DOHH2 (cell line): ENCODE results near the gene RBM20.

ENCODE experiments used
- H3F3A ChIP-seq: fragments of 200-600 bp; sonication (generic), shearing (Covaris generic); 2 replicates; pipeline ENCODE4 v1.6.0; 2016; ENCODE audit warnings: antibody characterized with exemption, mild to moderate bottlenecking; ENCODE audit not compliant: control insufficient read depth, insufficient read depth
- H3K27ac ChIP-seq: fragments of 200-600 bp; sonication (generic); 2 replicates; pipeline ENCODE4 v1.5.1; 2014; ENCODE audit warnings: low read depth, mild to moderate bottlenecking, low read length, moderate library complexity
- H3K27me3 ChIP-seq: fragments of 200-600 bp; sonication (generic); 2 replicates; pipeline ENCODE4 v1.6.1; 2014; ENCODE audit warnings: mild to moderate bottlenecking, low read length, mixed read lengths; ENCODE audit not compliant: control insufficient read depth
- H3K36me3 ChIP-seq: fragments of 200-600 bp; sonication (generic); 2 replicates; pipeline ENCODE4 v1.6.1; 2014; ENCODE audit warnings: mild to moderate bottlenecking, low read length, moderate library complexity, mixed read lengths; ENCODE audit not compliant: control insufficient read depth
- H3K4me1 ChIP-seq: fragments of 200-600 bp; sonication (generic); 2 replicates; pipeline ENCODE4 v1.6.1; 2014; ENCODE audit warnings: mild to moderate bottlenecking, low read length, mixed read lengths; ENCODE audit not compliant: control insufficient read depth
- H3K4me2 ChIP-seq: fragments of 200-600 bp; sonication (generic); 2 replicates; pipeline ENCODE4 v1.6.0; 2014; ENCODE audit warnings: mild to moderate bottlenecking, low read length, moderate library complexity
- H3K4me3 ChIP-seq: fragments of 200-600 bp; sonication (generic); 2 replicates; pipeline ENCODE4 v1.5.1; 2014; ENCODE audit warnings: mild to moderate bottlenecking, low read length, mixed read lengths
- H3K79me2 ChIP-seq: fragments of 200-600 bp; sonication (generic); 2 replicates; pipeline ENCODE4 v1.6.1; 2014; ENCODE audit warnings: mild to moderate bottlenecking, low read length, mixed read lengths; ENCODE audit not compliant: control insufficient read depth
- H3K9me2 ChIP-seq: fragments of 200-600 bp; sonication (generic); replicated peaks from 2 replicates; pipeline ENCODE4 v1.6.1; 2014; ENCODE audit warnings: mild to moderate bottlenecking, low read length, mixed read lengths; ENCODE audit not compliant: control insufficient read depth
- H3K9me3 ChIP-seq: fragments of 200-600 bp; sonication (generic); 2 replicates; pipeline ENCODE4 v1.6.1; 2014; ENCODE audit warnings: antibody characterized with exemption, low read length, mixed read lengths; ENCODE audit not compliant: control insufficient read depth, insufficient read depth
- H4K20me1 ChIP-seq: fragments of 200-600 bp; sonication (generic); 2 replicates; pipeline ENCODE4 v1.6.0; 2014; ENCODE audit warnings: low read depth, mild to moderate bottlenecking, antibody characterized with exemption, low read length, moderate library complexity; ENCODE audit not compliant: control insufficient read depth, insufficient read depth
- CTCF ChIP-seq: fragments of 200-600 bp; sonication (generic); IDR thresholded peaks from one replicate; pipeline ENCODE4 v1.5.1; 2014; ENCODE audit warnings: antibody characterized with exemption, mild to moderate bottlenecking, low read depth, low read length; ENCODE audit not compliant: poor library complexity, severe bottlenecking
- EZH2phosphoT487 ChIP-seq: fragments of 200-600 bp; sonication (generic); IDR thresholded peaks from 2 replicates; pipeline ENCODE4 v1.6.1; 2017; ENCODE audit warnings: borderline replicate concordance, mild to moderate bottlenecking, antibody characterized with exemption, low read length, moderate library complexity, mixed read lengths

RBM20 gene

DNA sequence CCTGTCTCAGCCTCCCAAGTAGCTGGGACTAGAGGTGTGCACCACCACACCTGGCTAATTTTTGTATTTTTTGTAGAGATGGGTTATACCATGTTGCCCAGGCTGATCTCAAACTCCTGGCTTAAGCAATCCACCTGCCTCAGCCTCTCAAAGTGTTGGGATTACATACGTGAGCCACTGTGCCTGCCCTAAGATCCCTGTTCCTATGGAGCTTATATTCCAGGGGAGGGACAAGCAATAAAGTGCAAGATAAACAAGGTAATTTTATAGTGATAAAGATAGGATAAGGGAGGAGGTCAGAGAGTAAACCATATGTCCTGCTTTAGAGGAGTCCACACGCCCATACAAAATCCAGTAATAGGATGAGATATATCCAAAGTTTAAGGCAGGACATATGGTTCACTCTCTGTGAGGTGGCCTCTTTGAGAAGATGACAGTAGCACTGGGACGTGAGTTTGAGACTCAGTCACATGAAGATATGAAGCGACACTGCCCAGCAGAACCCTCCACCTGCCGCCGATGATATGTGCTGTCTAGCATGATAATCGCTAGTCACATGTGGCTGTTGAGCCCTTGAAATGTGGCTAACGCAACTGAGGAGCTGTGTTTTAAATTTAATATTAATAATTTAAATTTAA is 114.1 kb downstream of the RBM20 start:
- H3K27me3 ChIP-seq: no peaks in the 10 kb centered on the region; the same call in 1 of the 2 replicates
- no peak overlapping the region for H3K4me2 ChIP-seq
- no peaks in the 10 kb centered on the region for H3K36me3 ChIP-seq
- H3K79me2 ChIP-seq: no peaks in the 10 kb centered on the region
- no peaks in the 10 kb centered on the region for H3F3A ChIP-seq
- no peaks in the 10 kb centered on the region for H4K20me1 ChIP-seq
- no peaks in the 10 kb centered on the region for H3K9me3 ChIP-seq
- no peak for TF ChIP-seq CTCF
- TF ChIP-seq EZH2phosphoT487: no peak
- H3K4me3 ChIP-seq: no peak overlapping the region
- no peaks in the 10 kb centered on the region for H3K4me1 ChIP-seq
- H3K9me2 ChIP-seq: no peaks in the 10 kb centered on the region
- H3K27ac ChIP-seq: no peak overlapping the region

DNA sequence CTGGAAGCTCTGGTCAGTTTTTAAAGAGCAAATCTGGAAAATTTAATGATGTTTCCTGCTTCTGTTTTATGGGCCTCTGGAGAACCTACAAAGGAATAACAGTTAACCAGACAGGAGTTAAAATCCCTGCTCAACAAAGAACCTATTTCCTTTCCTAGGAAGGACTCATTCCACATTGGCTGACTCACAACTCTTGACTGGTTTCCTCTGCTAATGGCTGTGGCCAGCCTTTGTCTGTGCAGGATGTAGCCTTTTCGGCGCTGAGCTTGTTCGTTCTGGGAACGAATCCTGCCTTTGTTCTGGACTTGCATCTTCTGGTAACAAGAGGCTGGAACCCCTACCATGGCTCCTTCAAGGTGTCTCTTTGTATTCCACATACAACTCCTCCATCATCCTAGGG is 114.8 kb downstream of the RBM20 start:
- Histone ChIP-seq H3K9me3 (no peaks in the 10 kb centered on the region), H3F3A (no peaks in the 10 kb centered on the region), H3K27ac (no peak overlapping the region), H3K4me3 (no peak overlapping the region), H3K79me2 (no peaks in the 10 kb centered on the region), H3K4me1 (no peaks in the 10 kb centered on the region), H4K20me1 (no peaks in the 10 kb centered on the region), H3K36me3 (no peaks in the 10 kb centered on the region), H3K27me3 (no peaks in the 10 kb centered on the region; the same call in 1 of the 2 replicates), H3K4me2 (no peak overlapping the region), H3K9me2 (no peaks in the 10 kb centered on the region)
- TF ChIP-seq EZH2phosphoT487: no peak
- TF ChIP-seq CTCF: no peak

DNA sequence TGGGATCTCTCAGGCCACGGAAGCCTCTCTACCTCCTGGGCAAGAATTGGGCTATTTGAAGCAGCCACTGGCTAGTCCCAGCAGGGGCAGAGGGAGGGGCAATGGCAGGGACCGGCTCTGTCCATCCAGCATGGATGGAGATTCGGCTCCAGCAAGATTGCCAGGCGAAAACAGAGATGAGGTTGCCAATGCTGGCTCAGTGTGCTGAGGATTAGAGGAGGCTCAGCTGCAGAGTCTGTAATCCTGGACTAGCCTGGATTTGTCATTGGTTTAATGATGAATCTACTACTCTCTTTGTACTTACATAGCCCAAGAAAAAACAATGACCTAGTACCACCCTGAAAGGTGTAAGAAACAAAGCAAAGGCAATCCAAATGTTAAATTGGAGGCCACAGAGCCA is 115.4 kb downstream of the RBM20 start:
- Histone ChIP-seq H3K9me2 (no peaks in the 10 kb centered on the region), H3K27me3 (no peaks in the 10 kb centered on the region; the same call in 1 of the 2 replicates), H3K36me3 (no peaks in the 10 kb centered on the region), H4K20me1 (no peaks in the 10 kb centered on the region), H3K9me3 (no peaks in the 10 kb centered on the region), H3K27ac (no peak overlapping the region), H3F3A (no peaks in the 10 kb centered on the region), H3K4me1 (no peaks in the 10 kb centered on the region), H3K4me3 (no peak overlapping the region), H3K79me2 (no peaks in the 10 kb centered on the region), H3K4me2 (no peak overlapping the region)
- TF ChIP-seq CTCF: no peak
- no peak for TF ChIP-seq EZH2phosphoT487
